GM21717 (cell line): ENCODE results near the gene RELN.
"Not testable (repeated sequence)": the region's sequence is repeated elsewhere in the genome, so short reads cannot be mapped to it uniquely, and the experiment has no call there.

Source experiments
- ATAC-seq: cut with Tn5 transposase; IDR thresholded peaks from one replicate; pipeline ENCODE4 v1.9.1; 2021; ENCODE audit warnings: mild to moderate bottlenecking, moderate library complexity; ENCODE audit not compliant: unreplicated experiment

Gene RELN

DNA sequence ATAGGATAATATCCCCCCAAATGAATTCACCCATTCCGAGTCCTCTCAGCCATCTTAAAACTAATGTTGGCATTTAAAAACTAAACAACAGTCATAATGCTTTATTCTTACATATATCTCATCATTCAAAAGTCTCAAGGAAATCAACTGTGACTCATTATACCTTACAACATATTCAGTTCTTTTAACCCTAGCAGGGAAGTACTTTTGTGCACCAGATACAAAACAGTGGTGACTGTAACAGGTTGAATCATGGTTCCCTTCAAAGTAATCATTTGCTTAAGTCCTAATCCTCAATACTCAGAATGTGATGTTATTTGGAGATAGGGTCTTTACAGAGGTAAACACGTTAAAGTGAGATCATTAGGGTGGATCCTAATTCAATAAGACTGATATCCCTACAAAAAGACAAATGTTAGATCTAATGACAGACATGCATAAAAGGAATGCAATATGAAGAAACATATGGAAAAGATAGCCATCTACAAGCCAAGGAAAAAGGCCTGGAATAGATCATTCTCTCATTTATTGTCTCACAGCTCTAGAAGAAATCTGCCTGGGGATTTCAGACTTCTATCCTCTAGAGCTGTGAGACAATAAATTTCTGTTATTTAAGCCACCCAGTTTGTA is 42.3 kb downstream of the RELN start:
- no peak for ATAC-seq

DNA sequence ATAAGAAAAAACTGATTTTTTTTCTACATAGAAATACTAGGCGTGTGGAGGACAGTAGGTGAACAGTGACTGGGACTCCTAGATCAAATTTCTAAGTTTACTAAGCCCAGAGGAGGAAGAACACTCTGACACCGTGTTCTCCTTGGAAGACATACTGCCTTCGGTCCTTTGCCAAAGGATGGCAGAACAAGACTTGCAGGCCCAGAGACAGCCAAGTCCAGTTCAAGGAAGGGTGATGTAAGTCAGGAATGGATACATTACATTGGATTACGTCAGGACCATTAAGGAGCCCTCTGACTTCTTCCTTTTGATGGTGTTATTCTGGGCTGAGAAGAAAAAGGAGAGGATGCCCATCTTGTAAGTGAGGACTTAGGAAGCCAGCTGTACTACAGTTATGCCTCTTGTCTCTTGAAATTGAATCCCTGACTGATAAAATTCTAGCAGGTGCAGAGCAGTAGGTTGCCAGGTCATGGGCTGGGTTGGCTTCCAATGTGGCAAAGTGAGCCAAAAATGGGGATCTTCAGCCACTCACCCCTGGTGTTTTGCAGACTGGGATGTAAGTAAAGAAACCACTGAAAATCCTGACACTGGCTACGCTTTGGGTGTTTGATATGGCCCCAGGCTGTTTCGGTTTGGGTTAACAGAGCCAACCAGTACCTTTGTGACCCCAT is 45.1 kb downstream of the RELN start:
- no peak for ATAC-seq

DNA sequence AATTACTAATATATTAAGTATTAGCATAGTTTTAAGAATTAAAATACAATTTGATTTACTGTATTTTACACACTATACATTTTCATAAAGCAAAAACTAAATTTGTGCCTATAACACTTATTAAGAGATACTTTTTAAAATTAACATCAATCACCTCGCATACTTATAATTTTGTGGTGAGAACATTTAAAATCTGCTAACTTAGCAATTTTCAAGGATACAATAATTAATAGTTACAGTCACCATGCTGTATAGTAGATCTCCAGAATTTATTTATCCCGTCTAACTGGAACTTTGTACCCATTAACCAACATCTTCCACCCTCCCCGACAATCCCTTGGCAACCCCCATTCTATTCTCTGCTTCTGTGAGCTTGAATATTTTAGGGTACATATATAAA is 47.5 kb downstream of the RELN start:
- no peak for ATAC-seq

DNA sequence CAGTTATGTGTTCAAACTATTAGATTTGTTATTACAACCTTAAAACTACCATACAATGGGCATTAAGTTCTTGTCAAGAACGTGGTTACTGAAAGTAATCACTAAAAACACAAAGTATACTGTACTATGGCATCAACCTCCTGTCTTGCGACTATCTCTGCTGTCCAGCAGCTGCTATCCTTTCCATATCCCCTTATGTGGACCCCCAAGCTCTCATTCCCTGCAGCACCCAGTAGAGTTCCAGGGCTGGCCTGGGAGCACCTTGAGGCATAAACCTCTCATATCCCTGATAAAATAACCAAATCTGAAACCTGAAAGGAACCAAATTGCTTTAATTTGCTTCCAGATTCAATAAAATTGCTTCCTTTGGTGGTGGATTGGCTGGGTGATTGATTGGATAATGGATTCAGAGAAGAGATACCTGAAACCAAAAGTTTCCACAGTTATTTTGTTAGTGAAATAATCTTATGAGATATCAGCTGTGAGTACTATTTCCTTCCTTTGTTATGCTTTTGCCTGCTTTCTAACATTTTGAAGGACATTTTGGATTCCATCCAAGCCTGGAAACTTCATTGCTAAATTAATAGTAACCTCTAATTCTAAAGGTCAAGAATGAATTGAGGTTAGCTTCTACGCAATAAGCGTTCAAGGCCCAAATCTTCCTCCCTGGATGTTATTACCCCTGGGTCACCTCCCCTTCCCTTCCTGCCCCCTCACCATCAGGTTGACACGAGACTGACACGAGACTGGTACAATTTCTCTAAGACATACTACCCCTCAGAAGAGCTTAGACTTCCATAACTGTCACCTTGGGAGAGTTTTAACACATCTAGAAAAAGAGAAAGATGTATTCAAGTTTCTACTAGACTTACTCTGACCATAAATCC is 48.8 kb downstream of the RELN start:
- no peak for ATAC-seq

DNA sequence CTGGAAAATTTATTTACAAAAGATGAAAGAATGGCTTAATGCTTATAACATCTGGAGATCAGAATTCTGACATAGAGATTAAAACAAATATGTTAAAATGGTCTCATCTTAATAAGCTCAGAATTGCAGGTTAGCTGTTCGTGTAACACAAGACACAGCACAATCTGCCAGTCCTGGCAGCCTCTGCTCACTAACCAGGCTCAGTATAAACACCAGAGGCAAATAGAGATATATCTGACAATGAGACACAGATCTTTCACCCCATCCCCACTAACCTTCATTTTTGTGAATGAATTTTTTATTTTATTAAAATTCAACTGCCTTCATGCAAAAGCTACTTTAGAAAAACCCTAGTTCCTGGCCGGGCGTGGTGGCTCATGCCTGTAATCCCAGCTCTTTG is 51.8 kb downstream of the RELN start:
- ATAC-seq: no peak

DNA sequence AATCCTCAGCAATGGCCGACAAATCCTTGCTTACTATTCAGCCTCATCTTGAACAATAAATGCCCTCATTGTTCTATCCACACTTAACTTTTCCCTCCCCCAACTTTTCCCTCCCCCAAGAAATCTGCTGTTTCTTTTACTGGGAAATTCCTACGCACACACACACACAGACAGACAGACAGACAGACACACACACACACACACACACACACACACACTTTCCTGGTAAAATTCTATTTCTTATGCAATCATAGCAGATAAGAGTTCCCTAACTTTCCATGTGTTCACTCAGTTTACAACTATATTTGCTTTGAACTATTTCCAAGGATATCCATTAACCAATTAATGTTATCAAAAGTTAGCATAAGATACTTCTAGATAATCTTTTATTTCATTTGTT is 52.9 kb downstream of the RELN start:
- no peak for ATAC-seq

DNA sequence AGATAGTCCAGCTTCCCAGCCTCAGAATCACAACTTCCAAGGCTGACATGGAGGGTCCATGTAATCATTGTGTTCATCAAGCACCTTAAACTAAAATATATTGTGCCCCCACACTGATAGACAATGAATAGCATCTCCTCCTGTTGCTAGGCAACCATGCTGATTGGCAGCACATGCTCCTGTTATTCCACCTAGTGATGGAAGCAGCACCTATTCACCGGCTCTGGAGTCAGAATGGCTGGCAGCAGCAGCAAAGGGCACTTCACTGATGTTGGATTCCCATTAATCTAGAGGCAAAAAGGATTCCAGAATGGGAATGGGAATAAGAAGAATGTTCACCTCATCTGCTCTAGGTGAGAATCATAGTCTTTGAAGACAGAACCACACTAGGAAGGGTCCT is 55.0 kb downstream of the RELN start:
- no peak for ATAC-seq

DNA sequence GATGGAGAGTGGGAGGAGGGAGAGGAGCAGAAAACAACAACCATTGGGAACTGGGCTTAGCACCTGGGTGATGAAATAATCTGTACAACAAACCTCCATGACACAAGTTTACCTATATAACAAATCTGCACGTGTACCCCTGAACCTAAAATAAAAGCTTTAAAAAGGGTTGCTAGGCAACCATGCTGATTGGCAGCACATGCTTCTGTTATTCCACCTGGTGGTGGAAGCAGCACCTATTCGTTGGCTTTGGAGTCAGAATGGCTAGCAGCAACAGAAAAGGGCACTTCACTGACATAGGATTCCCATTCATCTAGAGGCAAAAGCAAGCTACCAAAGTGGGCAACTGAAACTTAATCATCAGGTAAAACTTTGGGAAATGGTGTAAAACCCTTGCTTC is 57.1 kb downstream of the RELN start:
- ATAC-seq: no peak

DNA sequence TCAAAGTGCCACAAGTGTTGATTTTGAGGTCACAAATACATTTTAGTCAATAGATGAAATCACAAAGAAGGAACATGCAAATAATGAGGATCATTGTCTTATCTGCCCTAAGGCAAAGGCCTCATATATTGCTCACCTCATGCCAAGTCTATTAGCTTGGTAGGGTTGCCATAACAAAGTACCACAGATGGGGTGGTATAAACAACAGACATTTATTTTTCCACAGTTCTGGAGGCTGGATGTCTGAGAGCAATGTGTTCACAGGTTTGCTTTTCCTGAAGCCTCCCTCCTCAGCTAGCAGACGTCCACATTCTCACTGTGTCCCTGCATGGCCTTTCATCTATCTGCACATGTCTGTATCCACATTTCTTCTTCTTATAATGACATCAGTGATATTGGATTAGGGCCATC is 59.6 kb downstream of the RELN start:
- ATAC-seq: no peak

DNA sequence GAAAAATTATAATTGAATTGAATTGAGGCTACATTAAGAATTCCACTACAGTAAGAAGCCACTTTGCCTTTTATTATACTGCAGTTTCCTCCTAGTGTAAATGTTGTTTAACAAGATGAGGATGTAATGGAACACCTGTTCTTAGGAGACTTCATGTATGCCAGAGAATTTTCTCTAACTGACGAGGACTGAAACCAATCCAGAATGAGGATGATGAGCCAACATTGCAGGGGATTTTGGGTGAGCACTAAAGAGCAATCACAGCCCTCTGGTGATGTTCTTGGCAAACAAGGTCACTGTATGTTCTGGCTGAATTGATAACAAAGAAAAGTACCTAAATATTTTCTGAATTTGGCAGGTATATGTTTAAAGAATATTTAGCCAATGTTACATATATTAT is 60.9 kb downstream of the RELN start:
- ATAC-seq: no peak

DNA sequence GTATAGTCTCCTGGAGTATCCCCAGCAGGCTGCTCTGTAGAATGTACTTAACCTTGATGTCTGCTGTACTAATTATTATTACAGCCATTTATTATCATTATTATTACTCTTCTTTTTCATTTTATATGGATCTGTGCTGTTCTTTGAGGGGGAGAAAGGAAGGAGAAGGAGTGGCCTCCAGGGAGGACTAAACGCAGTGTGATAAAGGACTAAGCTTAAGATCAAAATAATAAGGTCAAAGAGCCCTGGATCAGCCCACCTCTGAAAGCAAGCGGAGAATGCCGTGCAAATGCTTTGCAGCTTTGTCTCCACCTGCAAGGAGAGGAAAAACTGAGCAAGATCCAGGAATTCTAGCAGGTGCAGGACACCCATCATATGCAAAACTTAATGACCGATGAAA is 65.3 kb downstream of the RELN start:
- ATAC-seq: no peak

DNA sequence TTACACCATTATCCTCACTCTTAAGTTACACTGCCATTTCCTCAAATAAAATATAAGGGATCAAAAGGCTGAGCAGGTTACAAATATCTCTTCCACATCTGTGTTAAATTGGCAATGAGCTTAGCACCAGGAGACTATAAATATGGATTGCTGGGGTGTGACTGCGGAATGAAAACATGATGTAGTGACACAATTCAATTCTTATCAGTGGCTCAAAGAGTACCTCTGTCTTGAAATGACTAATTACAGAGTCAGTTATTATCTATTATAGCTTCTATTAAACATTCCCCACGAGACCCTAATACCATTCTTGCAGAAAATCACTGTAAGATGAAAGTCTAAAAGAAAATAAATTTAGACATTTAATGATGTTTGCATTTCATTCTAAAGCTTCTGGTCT is 67.1 kb downstream of the RELN start:
- no peak for ATAC-seq

DNA sequence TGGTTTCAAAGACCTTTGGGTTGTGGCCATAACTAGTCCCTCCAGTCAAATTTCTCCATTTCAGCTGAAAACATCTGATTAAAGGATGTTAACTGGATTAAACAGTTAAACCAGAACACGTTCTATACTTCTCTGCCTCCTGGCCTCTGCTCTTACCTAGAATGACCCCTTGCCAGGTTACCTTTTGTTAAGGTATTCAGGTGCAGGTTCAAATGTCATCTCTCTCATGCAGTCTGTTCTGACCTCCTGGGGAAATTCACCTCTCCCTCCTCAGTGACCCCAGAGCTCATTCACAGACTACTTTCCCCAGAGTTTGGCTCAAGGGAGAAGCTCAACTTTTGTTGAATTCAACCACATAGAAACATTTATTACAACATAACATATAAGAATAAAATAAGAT is 67.8 kb downstream of the RELN start:
- ATAC-seq: no peak

DNA sequence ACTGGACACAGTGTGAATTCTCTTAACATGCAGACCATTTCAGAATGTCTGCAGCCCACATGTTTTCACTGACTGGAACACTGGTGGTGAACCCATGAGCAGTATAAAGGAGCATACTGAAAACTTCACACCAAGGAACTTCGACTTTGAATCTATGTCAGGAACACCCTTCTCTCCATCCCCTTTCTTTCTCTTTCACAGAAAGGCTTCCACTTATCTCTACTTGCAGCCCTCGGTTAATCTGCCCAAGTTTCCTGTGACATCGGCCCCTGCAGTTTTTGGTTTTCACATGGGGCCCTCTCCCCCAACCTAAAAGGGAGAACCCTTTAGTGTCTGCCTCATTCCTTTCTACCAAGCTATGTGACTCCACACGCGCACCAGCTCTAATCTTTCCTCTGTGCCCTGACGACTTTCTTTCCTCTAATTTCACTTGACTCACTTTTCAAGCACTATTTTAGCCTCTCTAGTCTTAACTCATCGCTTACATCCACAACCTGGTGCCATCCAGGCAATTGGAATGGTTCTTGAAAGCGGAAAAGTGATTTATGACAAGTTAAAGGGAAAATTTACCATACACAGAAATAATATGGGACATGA is 70.1 kb downstream of the RELN start:
- no peak for ATAC-seq

DNA sequence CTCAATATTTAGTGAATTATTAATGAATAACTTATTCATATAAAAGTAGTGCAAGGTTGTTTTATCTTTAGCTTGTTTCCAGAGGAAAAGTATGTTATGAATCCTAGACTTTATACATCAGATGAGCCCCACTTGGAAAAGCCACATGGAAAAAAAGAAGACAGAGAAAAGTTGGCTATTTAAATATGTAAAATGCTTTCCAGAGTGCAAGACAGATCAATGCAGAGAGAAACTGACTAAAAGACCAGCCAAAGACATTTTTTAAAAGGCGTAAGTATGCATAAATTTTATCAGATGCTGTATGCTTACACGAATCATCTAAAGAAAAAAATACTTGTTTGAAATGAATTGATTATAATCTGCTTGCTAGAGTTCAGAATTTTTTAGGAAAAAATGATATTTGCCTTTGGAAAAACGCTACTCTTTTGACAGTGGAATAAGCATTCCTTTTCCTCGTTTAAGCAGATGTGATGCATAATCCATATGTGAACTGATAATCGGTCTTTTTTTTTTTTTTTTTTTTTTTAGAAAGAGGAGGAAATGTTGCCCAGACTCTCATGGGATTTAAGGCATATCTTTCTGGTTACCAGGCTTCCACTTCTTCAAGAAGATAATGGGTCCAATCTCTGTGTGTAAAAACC is 70.7 kb downstream of the RELN start:
- no peak for ATAC-seq

DNA sequence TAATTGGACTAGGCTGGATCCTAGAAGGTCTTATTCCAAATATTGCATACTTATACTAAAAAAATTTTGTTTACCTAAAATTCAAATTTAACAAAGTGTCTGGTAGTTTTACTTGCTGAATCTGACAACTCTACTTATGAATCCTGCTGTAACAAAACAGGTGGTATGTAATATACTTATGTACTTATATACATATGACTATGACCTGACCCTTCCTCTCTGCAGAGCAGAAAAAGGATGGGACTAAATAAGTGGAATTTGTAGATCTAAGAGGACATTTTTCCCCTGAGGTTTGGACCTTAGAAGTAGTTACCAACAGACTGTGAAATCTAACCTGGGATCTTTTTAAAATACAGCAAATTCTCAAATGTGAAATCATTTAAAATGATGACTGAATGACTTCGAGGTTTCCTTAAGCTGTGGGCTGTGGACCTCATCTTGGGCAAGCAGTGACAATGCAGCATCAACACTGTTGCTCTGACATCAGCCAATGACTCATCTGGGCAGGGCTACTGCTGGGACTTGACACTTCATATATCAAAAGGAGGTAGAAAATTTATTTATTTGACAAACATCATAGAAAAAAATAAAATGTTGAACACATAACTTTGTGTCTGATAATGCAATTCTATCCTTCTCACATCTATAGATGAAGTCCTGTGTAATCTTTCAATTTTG is 73.6 kb downstream of the RELN start:
- ATAC-seq: no peak

DNA sequence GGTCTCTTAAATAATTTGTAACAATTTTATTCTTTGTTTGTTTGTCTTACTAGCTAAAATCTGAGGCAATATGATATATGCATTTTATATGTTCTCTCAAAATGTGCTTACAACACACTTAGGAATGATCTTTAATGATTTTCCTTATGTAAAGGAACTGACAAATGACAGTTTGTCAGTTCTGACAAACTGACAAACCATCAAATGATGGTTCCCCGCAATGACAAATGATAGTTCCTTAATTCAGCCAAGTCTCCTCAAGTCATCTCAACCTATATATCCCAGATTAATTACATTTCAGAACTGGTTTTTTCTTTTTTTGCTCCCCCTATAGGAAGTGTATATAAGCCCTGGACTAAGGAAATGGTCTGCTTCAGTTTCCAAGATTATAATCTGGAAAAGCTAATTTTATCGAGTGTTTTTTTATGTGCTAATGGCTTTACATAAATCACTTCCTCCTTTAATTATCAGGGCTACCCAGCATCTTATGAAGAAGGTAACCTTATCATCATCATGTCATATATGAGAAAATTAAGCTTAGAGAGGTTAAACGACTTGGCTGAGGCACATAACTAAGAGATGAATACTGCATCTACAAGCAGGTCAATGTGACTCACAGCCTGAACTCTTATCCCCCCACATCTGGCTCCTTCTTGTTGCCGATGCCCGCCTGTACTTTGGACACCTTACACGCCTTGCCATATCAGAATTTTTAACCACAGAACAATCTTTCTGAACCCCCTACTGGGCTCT is 75.1 kb downstream of the RELN start:
- no peak for ATAC-seq

DNA sequence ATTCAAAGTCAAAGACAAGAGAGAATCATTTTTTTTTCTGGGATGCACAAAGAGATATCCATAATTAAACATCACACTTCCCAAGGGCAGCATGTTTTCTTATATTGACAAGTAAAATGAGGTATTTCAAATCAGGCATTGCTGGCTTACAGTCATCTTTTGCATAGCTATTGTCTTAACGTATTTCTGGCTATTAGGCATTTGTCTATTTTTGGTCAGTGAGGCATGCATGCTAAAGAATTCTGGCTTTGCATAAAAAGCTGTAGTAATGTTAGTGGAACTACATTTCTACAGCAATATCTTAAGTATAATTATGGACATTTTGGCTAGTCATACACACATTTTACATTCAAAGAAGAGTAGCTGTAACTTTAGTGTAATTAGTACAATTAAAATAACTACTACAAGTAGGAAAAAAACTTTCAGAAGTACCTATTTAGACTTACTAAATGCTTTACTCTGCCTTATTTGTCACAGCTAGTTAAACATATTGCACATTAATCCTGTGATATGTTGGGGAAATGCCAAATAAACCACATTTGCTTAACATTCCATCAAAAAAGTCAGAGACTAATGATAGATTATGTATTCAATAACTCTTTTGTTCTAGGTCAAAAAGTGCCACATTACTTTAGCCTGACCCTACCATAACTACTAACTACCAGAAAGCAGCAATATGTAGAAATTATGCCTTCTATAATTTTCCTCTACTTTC is 76.4 kb downstream of the RELN start:
- no peak for ATAC-seq

DNA sequence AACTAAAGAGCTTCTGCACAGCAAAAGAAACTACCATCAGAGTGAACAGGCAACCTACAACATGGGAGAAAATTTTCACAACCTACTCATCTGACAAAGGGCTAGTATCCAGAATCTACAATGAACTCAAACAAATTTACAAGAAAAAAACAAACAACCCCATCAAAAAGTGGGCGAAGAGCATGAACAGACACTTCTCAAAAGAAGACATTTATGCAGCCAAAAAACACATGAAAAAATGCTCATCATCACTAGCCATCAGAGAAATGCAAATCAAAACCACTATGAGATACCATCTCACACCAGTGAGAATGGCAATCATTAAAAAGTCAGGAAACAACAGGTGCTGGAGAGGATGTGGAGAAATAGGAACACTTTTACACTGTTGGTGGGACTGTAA is 78.4 kb downstream of the RELN start:
- not testable (repeated sequence) for ATAC-seq
